ENCODE measurements around the gene NARS2. TPM values are rescaled to one million over a fixed set of nuclear protein-coding genes. Genes with fewer than 3 reads are reported as not detected.

The NARS2 gene
- total and polyA plus RNA-seq, 9 of the 15 experiments (the other 6 are each of a cell fraction or from before 2014, with no cell fraction given), result 26.8 to 48.0 (median 34.2) TPM

DNA sequence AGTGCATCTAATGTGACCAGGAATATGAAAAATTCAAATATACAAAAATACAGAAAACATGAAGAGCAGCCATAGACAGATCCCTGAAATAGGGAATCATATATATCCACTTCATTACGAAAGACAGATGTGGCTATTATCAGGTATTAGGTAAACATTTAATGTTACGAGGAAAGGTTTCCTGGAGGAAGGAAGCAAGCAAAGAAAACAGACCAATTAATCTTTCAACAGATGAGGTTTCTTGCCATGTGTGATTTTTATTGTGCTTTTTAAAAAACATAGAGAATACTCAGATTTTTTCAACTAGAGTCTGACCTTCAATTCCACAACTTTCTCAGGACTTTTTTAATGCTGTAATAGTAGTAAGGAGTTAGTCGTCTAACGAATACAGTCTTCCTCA lies 132.7 kb downstream of the NARS2 start (continued):
- no peak for TF ChIP-seq DACH1 (IDR thresholded peaks at IDR 0.05; ENCODE audit: partially characterized antibody)

DNA sequence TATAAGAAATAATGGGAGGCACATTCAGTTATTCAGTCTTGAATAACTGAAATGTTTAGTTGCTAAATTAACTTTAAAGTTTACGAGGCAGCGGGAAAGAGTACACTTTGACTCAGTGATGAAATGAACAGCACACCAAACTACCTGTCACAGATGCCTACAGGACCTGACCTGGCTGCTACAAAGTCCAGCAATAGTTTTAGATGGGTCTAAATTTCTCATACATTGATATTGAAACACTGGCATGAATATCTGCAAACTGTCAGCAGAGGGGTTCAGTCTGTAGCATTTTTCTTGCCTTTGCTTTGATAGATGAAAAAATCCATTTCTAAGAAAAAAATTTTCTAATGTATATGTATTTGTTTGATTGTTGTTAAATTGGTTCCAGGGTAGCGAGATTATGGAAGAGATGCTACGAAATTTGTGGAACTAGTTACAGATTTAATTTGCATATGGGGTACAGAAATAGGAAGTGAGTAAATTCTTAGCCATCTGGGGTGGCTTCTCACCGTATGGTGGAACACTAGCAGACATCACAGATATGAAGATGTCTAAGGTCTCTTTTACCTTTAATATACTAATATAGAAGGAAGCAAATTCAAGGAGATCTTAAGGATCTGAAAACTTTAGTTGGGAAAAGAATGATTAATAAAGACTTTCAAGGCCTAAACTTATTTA lies 136.2 kb downstream of the NARS2 start:
- Histone ChIP-seq H3K9ac (ENCODE audit: insufficient read depth in 1 of 2, low read depth in 2 of 2, low read length in 2 of 2) (no peak overlapping the region), H3K4me3 (no peak overlapping the region), H3K27ac (ENCODE audit: extremely low read depth, low read depth, low read length) (no peak overlapping the region), H3K9me1 (ENCODE audit: control insufficient read depth, insufficient read depth, low read length) (no peaks in the 10 kb centered on the region), H3K36me3 (ENCODE audit: control insufficient read depth, insufficient read depth, low read length) (peaks cover 26% of the 10 kb centered on the region), H3K9me3 (replicated peaks; ENCODE audit: control insufficient read depth, insufficient read depth, low read depth, low read length) (no peaks in the 10 kb centered on the region), H3K4me1 (replicated peaks in 1 of 2; ENCODE audit: control insufficient read depth in 2 of 2, insufficient read depth in 2 of 2, low read length in 2 of 2) (no peaks in the 10 kb centered on the region), H2AFZ (ENCODE audit: low read depth, low read length) (no peak overlapping the region), H3K79me2 (ENCODE audit: control insufficient read depth, insufficient read depth, low read length) (no peaks in the 10 kb centered on the region), H4K20me1 (replicated peaks; ENCODE audit: control insufficient read depth, insufficient read depth, low read length) (no peaks in the 10 kb centered on the region), H3K4me2 (ENCODE audit: insufficient read depth, low read length) (no peak overlapping the region), H3K27me3 (ENCODE audit: control insufficient read depth in 2 of 2, insufficient read depth in 2 of 2, low read length in 2 of 2) (no peaks in the 10 kb centered on the region)
- ChIA-PET POLR2A (no interaction called here), CTCF (ENCODE audit: low intra/inter-chr PET ratio) (no interaction called here)
- WGBS (ENCODE audit: insufficient coverage, low coverage, missing lambda C conversion rate), result 72% methylated on average over 5 of the region's 5 CpGs
- FAIRE-seq, result no peak
- no peak for ATAC-seq
- TF ChIP-seq JUND (IDR thresholded peaks at IDR 0.05; ENCODE audit: borderline replicate concordance, low read depth, low read length) (no peak), JUND (tag; IDR thresholded peaks at IDR 0.05; ENCODE audit: borderline replicate concordance, low read depth, low read length) (no peak)
- TF ChIP-seq, protein P1, sequence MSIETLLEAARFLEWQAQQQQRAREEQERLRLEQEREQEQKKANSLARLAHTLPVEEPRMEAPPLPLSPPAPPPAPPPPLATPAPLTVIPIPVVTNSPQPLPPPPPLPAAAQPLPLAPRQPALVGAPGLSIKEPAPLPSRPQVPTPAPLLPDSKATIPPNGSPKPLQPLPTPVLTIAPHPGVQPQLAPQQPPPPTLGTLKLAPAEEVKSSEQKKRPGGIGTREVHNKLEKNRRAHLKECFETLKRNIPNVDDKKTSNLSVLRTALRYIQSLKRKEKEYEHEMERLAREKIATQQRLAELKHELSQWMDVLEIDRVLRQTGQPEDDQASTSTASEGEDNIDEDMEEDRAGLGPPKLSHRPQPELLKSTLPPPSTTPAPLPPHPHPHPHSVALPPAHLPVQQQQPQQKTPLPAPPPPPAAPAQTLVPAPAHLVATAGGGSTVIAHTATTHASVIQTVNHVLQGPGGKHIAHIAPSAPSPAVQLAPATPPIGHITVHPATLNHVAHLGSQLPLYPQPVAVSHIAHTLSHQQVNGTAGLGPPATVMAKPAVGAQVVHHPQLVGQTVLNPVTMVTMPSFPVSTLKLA (conservative IDR thresholded peaks at IDR 0.05), result no peak
- no peak for DNase-seq (ENCODE audit: extremely low read depth in 1 of 4, low spot score in 3 of 4)
- BruUV-seq (replicated peaks), result no TSS peak
- in situ Hi-C loops (cut with MboI), result no loop called here
- intact Hi-C loops (cut with micrococcal nuclease), result no loop called here

Data from K562 (cell line).